ENCODE data around the gene ENTPD5. TPM values are rescaled to one million over a fixed set of nuclear protein-coding genes. Genes with fewer than 3 reads are reported as not detected.

The ENTPD5 gene
- total RNA-seq, 1 experiment from 2014 or later, result 10.6 TPM

GRCh38 chr14:74062809-74063150 is 43.7 kb upstream of the ENTPD5 start:
- POLR2A ChIA-PET, result no interaction called here
- Mint-ChIP-seq H3K27ac (no peak overlapping the region), H3K9me3 (no peaks in the 10 kb centered on the region), H3K4me3 (no peak overlapping the region), H3K4me1 (no peaks in the 10 kb centered on the region), H3K36me3 (peaks cover 30% of the 10 kb centered on the region), H3K27me3 (ENCODE audit: low read depth) (no peaks in the 10 kb centered on the region)
- no peak for DNase-seq (ENCODE audit: low spot score)
- no peak for ATAC-seq
- no peak for TF ChIP-seq ZNF423 (CRISPR knock-in tag; IDR thresholded peaks at IDR 0.05)
- TF ChIP-seq MXD4 (CRISPR knock-in tag; IDR thresholded peaks at IDR 0.05; ENCODE audit: borderline replicate concordance), result no peak
- TF ChIP-seq E2F1 (CRISPR knock-in tag; IDR thresholded peaks at IDR 0.05), result no peak
- no peak for TF ChIP-seq NR2C2 (CRISPR knock-in tag; IDR thresholded peaks at IDR 0.05)
- no peak for TF ChIP-seq MAX (CRISPR knock-in tag; IDR thresholded peaks at IDR 0.05)
- no peak for TF ChIP-seq GTF2I (CRISPR knock-in tag; conservative IDR thresholded peaks at IDR 0.05)
- TF ChIP-seq TP53 (CRISPR knock-in tag; IDR thresholded peaks at IDR 0.05), result no peak
- TF ChIP-seq ATF6 (CRISPR knock-in tag; IDR thresholded peaks at IDR 0.05), result no peak
- CTCF ChIA-PET, result no interaction called here

- H3K27ac Mint-ChIP-seq, result no peak overlapping the region
- TF ChIP-seq ARID4B (CRISPR knock-in tag; IDR thresholded peaks at IDR 0.05; ENCODE audit: borderline replicate concordance) (no peak), CREB1 (CRISPR knock-in tag; IDR thresholded peaks at IDR 0.05) (no peak), ZMAT4 (CRISPR knock-in tag; IDR thresholded peaks at IDR 0.05) (no peak), ZSCAN18 (CRISPR knock-in tag; IDR thresholded peaks at IDR 0.05) (no peak), E2F4 (CRISPR knock-in tag; IDR thresholded peaks at IDR 0.05; ENCODE audit: borderline replicate concordance, low read depth) (no peak), TEAD4 (CRISPR knock-in tag; IDR thresholded peaks at IDR 0.05) (no peak), AR (CRISPR knock-in tag; IDR thresholded peaks at IDR 0.05) (no peak), ZNF219 (CRISPR knock-in tag; IDR thresholded peaks at IDR 0.05; ENCODE audit: borderline replicate concordance) (no peak), MLX (CRISPR knock-in tag; IDR thresholded peaks at IDR 0.05) (no peak), TEAD1 (CRISPR knock-in tag; IDR thresholded peaks at IDR 0.05) (no peak), FOXP1 (CRISPR knock-in tag; IDR thresholded peaks at IDR 0.05; ENCODE audit: borderline replicate concordance) (no peak), ATF3 (CRISPR knock-in tag; conservative IDR thresholded peaks at IDR 0.05) (no peak), ZNF423 (CRISPR knock-in tag; IDR thresholded peaks at IDR 0.05) (no peak)
Measured at GRCh38 chr14:74049876-74050495, 30.9 kb upstream of the ENTPD5 start.

More at GRCh38 chr14:74049876-74050495, 30.9 kb upstream of the ENTPD5 start:
- ATAC-seq (no peak), DNase-seq (ENCODE audit: low spot score) (no peak)
- Mint-ChIP-seq H3K27me3 (ENCODE audit: low read depth) (no peaks in the 10 kb centered on the region), H3K4me3 (no peak overlapping the region), H3K9me3 (no peaks in the 10 kb centered on the region), H3K4me1 (no peaks in the 10 kb centered on the region; the same call in 1 of the 2 replicates), H3K36me3 (no peaks in the 10 kb centered on the region)
- CTCF ChIA-PET, result no interaction called here
- POLR2A ChIA-PET, result interaction anchor here (0.8 kb wide), 1 partner anchor 1271 kb away, joined by 3 read pairs; no protein-coding TSS in a partner anchor

All from WTC11 (cell line).